Activated CD4-positive, alpha-beta T cell treated with anti-CD3 and anti-CD28 coated beads for 4 hours (primary cell): ENCODE measurements around the gene SPP1.

ENCODE experiments used
- DNase-seq, 2 donors: peaks; one replicate each; pipeline ENCODE4 v3.0.0-alpha.2; 2020

The SPP1 gene

DNA sequence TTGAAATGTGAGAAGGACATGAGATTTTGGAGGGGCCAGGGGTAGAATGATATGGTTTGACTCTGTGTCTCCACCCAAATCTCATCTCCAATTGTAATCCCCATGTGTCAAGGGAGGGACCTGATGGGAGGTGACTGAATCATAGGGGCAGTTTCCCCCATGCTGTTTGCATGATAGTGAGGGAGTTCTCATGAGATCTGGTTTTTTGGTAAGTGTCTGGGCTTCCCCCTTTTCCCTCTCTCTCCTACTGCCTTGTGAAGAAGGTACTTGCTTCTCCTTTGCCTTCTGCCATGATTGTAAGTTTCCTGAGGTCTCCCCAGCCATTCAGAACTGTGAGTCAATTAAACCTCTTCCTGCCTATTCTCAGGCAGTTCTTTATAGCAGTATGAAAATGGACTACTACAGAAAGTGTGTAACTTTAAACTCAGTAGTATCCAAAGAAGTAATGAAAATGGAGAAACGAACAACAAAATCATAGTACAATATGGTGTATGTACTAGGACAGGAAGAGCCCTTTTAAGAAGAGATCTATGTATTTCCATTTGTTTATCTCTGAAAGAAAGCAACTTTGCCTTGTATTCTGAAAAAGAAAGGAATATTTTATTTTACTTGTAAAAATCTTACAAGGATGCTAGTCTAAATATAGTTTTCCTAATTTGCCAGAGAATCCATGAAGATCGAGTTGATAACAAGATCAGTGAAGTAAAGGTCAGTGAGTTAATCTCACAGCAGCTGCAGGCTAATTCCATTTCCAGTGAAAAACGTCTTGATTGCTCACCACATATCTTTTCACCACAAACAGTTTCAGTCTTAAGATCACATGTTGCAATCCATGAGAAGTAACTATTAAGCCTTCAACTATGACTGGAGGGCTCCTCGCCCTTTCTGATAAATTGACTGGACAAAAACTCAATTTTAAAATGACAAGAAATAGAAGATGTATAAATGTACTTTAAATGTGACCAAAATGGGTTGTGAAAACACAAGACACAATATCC is 52.4 kb downstream of the SPP1 start:
- DNase-seq, result no peak

DNA sequence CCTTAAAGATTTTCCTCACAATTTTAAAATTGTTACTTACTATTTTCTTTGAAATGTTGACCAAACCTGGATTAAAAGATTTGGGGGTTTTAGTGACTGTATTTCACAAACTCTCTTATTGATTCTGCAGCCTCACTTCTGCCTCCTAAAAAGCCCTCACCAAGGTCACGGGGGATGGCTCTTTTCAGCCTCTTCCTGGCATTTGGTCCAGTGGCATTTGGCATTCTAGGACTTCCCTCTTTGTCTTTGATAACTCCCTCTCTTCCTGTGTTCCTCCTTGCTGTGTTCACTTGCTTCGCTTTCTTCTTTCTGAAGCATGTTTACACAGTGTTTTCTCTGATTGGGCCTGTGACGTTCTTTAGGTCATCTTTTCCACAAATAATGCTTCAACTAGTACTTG is 53.4 kb downstream of the SPP1 start:
- no peak for DNase-seq

DNA sequence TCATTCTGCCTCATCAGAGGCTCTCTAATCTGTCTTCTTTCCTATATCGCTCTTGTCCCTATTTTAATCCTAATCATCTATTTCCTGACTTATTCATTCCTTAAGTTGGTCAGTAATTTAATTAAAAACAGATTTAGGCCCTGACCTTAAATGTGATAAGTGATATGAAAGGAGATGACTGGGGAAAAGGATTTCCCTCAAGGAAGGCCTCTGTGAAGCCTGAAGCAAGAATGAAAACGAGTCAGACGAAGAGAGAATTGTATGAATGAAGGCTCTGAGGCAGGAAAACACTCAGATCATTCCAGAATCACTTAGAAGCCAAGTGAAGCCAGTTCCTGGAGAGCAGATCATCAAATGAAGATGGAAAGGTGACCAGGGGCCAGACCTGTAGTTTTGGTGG is 54.0 kb downstream of the SPP1 start:
- no peak for DNase-seq

DNA sequence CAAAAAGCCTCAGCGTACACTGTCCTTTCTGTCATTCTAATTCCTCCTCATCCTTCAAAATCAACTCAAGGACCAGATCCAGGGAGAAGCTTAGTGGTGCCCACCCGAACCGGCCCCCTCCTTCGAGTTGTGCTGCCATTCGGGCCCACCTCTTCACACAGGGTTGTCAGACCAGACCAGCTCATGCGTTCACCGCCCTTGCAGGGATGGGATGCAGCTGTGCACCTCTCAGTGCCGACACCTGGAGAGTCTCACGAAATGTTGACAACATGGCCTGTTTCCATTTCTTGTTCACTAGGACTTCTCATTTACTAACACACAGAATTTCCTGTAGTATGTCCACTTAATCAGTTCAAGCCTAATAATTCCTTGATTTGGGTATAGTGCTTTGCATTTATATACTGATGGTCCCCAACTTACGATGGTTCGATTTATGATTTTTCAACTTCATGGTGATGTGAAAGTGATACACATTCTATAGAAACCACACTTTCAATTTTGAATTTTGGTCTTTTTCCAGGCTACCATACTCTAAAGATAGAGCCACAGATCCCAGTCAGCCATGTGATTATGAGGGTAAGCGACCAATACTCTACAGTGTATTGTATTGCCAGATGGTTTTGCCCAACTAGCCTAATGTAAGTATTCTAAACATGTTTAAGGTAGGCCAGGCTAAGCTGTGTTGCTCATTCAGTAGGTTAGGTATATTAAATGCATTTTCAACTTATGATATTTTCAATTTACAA is 55.2 kb downstream of the SPP1 start:
- no peak for DNase-seq
